Activated CD8-positive, alpha-beta memory T cell treated with anti-CD3 and anti-CD28 coated beads, Interleukin-2, amount 50 U/mL, for 1 hour (primary cell): ENCODE data around the gene PLEKHA5.
"Not testable (repeated sequence)": the region's sequence is repeated elsewhere in the genome, so short reads cannot be mapped to it uniquely, and the experiment has no call there.

Experiments
- DNase-seq: peaks from one replicate; pipeline ENCODE4 v3.0.0-alpha.2; 2020; ENCODE audit errors: extremely low read depth

Gene PLEKHA5

GRCh38 chr12:19129486-19130223, at the start of gene PLEKHA5:
Gene PLEKHA5 (plus strand): TSS chr12:19129733. CDS start chr12:19129800, 67 bp downstream.
- no peak for DNase-seq

GRCh38 chr12:19080918-19081317, 48.6 kb upstream of the PLEKHA5 start:
- no peak for DNase-seq

GRCh38 chr12:19082365-19082911, 47.1 kb upstream of the PLEKHA5 start:
- DNase-seq: no peak

- DNase-seq: no peak
Observed at GRCh38 chr12:19084547-19084946, 45.0 kb upstream of the PLEKHA5 start.

GRCh38 chr12:19085090-19085489, 44.4 kb upstream of the PLEKHA5 start:
- DNase-seq: no peak

- no peak for DNase-seq
Observed at GRCh38 chr12:19088606-19089005, 40.9 kb upstream of the PLEKHA5 start.

GRCh38 chr12:19092482-19092881, 37.1 kb upstream of the PLEKHA5 start:
- DNase-seq: not testable (repeated sequence)

GRCh38 chr12:19093218-19093617, 36.3 kb upstream of the PLEKHA5 start:
- no peak for DNase-seq

GRCh38 chr12:19095331-19095730, 34.2 kb upstream of the PLEKHA5 start:
- DNase-seq: no peak

GRCh38 chr12:19095756-19096480, 33.6 kb upstream of the PLEKHA5 start:
- no peak for DNase-seq

GRCh38 chr12:19105463-19105862, 24.1 kb upstream of the PLEKHA5 start:
- no peak for DNase-seq

GRCh38 chr12:19107750-19108149, 21.8 kb upstream of the PLEKHA5 start:
- no peak for DNase-seq

- no peak for DNase-seq
Observed at GRCh38 chr12:19110221-19110940, 19.2 kb upstream of the PLEKHA5 start.

- DNase-seq: no peak
Observed at GRCh38 chr12:19113464-19113863, 16.1 kb upstream of the PLEKHA5 start.

GRCh38 chr12:19115285-19115684, 14.2 kb upstream of the PLEKHA5 start:
- DNase-seq: no peak

GRCh38 chr12:19119440-19119839, 10.1 kb upstream of the PLEKHA5 start:
- no peak for DNase-seq

GRCh38 chr12:19120795-19121194, 8.7 kb upstream of the PLEKHA5 start:
- no peak for DNase-seq

GRCh38 chr12:19121449-19122018, 8.0 kb upstream of the PLEKHA5 start:
- DNase-seq: no peak

GRCh38 chr12:19125325-19125724, 4.2 kb upstream of the PLEKHA5 start:
- DNase-seq: no peak

- DNase-seq: no peak
Observed at GRCh38 chr12:19127270-19127669, 2.3 kb upstream of the PLEKHA5 start.

GRCh38 chr12:19128485-19128884, 1.0 kb upstream of the PLEKHA5 start:
- no peak for DNase-seq

- DNase-seq: no peak
Observed at GRCh38 chr12:19129122-19129485, 429 bp upstream of the PLEKHA5 start.
